Fibroblast of pulmonary artery (primary cell): ENCODE measurements around the gene MRPL41.

Experiments used
- DNase-seq: peaks from one replicate; pipeline ENCODE4 v3.0.0-alpha.2; 2010; ENCODE audit warnings: low read depth
- H3K4me3 ChIP-seq: replicated peaks from 2 replicates; pipeline ENCODE4 v1.5.1; 2011; ENCODE audit warnings: low read depth, mild to moderate bottlenecking, control low read depth, low read length, moderate library complexity
- TF ChIP-seq, protein P1 (sequence below): IDR thresholded peaks from 2 replicates; pipeline ENCODE4 v1.5.1; 2011; ENCODE audit warnings: mild to moderate bottlenecking, control low read depth, low read length, inconsistent platforms; ENCODE audit errors: missing control alignments

Gene MRPL41

DNA sequence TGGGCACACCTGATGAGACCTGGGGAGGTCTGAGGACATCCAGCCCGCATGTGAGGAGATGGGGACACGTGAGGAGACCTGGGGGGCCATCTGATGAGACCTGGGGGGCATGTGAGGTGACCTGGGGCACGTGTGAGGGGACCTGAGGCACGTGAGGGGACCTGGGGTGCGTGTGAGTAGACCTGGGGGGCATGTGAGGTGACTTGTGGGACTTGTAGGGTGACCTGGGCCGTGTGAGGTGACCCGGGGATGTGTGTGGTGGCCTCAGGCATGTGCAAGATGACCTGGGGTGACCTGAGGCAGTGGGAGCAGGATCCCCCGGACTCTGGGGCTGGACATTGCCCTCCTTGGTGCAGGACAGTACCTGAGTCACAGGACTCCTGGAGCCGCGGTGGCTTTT is 32.1 kb upstream of the MRPL41 start:
- TF ChIP-seq, protein P1, sequence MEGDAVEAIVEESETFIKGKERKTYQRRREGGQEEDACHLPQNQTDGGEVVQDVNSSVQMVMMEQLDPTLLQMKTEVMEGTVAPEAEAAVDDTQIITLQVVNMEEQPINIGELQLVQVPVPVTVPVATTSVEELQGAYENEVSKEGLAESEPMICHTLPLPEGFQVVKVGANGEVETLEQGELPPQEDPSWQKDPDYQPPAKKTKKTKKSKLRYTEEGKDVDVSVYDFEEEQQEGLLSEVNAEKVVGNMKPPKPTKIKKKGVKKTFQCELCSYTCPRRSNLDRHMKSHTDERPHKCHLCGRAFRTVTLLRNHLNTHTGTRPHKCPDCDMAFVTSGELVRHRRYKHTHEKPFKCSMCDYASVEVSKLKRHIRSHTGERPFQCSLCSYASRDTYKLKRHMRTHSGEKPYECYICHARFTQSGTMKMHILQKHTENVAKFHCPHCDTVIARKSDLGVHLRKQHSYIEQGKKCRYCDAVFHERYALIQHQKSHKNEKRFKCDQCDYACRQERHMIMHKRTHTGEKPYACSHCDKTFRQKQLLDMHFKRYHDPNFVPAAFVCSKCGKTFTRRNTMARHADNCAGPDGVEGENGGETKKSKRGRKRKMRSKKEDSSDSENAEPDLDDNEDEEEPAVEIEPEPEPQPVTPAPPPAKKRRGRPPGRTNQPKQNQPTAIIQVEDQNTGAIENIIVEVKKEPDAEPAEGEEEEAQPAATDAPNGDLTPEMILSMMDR = no peak
- DNase-seq = no peak

DNA sequence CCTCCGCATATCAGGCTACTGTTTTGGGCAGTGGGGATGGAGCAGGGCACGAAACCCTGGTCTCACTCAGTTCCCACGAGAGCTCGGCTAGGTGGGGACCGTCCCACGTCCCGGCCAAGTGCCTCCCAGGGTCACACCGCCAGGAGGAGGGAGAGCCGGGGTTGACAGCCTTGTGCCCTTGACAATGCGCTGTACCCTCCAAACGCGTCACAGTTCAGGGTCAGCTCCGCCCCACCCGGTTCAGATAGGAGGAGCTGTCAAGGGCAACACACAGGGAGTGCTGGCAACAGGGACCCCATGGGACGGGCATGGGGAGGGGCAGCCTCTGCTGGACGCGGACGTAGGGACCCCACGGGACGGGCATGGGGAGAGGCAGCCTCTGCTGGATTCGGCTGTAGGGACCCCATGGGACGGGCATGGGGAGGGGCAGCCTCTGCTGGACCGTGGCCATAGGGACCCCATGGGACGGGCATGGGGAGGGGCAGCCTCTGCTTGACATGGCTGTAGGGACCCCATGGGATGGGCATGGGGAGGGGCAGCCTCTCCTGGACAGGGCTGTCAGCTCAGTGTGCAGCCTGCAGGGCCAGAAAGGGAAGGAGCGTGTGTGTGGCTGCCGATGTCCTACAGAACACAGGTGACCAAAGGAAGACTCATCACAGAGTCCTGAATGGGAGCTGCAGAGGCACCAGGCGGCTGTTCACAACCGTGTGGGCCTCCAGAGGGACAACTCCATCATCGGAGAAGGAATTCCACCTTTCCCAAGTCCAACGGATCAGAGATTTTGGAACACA is 30.9 kb upstream of the MRPL41 start:
- TF ChIP-seq, protein P1 = no peak
- no peak overlapping the region for H3K4me3 ChIP-seq
- no peak for DNase-seq

More for the DNA sequence above, 32.1 kb upstream of the MRPL41 start:
- no peak overlapping the region for H3K4me3 ChIP-seq

DNA sequence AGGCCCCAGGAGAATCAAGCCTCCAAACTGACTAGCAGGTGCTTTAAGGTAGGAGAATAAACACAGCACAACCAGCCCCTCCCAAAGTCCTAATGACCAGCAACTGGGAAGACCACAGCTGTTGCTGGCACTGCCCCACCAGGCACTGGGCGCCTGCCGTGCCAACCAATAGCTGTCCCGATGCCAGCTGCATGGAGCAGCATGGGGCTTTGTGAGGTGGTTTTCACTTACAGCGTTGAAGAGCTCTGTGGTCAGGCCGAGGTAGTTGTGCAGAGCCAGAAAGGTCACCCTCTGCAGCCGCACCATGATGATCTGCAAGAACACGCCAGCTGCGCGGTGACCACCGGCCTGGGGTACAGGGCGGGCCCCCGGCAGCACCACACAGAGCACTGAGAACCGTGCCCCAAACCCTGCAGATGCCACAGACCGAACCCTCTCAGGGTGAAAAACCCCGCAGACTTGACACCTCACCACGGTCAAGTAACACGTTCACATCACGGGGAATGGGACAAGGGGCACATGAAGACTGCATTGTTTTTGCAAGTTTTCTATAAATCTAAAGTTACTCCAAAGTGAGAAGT is 30.2 kb upstream of the MRPL41 start:
- DNase-seq = no peak
- no peak overlapping the region for H3K4me3 ChIP-seq
- TF ChIP-seq, protein P1 = no peak

DNA sequence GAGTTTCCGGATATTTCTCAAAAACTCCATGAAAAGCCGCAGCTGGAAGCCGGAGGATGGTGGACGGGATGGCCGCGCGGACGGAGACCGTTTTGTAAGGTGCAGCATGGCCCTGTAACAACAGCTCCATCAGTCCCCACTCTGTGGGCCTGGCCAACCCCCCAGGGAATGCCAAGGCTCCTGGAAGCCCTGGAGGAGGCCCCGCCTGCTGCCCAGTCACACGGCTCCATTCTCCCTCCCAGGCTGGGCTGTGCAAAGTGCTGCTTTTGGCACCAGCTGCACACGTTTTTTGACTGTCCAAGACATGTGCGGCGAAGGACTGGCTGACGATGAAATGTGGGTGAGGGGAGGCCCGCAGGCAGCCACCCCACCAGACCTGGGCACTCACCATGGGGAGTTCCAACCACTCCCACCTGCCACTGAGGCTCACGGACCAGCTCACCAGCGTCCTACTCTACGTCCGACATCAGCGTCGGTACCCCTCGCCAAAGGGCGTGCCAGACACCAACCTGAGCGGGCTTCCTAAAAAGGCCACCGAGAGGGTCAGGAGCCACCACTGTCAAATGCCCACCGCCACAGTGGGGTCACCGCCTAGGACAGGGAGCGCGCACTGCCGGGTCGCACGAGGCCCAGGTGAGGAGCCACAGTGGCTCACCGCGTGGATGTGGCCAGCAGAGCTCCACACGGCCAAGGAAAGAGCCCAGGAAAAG is 28.8 kb upstream of the MRPL41 start:
- TF ChIP-seq, protein P1 = no peak
- no peak for DNase-seq
- no peak overlapping the region for H3K4me3 ChIP-seq

DNA sequence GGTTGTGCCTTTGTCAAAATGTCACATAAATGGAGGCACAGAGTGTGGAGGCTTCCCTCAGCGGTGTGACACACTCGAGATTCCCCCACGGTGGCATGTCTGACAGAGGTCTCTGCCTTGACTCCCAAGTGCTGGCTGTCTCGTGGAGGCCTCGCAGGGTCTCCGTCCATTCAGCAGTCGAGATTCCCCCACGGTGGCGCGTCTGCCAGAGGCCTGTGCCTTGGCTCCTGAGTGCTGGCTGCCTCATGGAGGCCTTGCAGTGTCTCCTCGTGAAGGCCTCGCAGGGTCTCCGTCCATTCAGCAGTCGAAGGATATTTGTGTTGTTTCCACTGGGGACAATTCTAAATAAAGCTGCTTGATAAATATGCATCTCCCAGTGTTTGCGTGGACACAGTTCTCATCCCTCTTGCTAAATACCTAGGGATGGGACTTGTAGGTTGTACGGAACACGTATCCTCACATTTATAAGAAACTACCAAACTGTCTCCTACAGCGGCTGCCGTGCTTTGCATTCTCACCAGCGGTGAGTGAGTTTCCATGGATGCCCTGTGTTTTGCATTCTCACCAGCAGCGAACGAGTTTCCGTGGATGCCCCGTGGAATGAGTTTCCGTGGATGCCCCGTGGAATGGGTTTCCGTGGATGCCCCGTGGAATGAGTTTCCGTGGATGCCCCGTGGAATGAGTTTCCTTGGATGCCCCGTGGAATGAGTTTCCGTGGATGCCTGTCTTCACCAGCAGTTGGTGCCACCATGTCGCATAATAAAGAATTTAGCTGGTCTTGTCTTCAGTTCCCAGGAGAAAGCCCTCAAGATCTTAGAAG is 27.3 kb upstream of the MRPL41 start:
- no peak for DNase-seq
- H3K4me3 ChIP-seq = no peak overlapping the region
- TF ChIP-seq, protein P1 = no peak

DNA sequence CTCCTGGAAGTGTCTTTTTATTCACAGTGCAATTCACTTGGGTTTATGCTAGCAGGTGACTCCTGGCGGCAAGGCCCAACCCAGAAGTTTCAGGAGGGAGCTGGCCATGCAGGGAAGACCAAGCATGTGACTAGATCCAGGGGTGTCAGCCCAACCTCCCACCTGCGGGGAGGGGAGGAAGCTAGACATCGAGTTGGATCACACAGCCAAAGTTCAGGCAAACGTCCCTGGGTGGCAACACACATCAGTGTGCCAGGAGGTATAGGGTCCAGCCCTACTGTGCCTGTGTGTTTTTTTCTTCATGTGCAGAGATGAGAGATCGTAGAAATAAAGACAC is 26.7 kb upstream of the MRPL41 start:
- TF ChIP-seq, protein P1 = no peak
- no peak overlapping the region for H3K4me3 ChIP-seq
- DNase-seq = no peak
